Fibroblast of pulmonary artery (primary cell): ENCODE results near the gene PEX6.

ENCODE experiments used
- DNase-seq: peaks from one replicate; pipeline ENCODE4 v3.0.0-alpha.2; 2010; ENCODE audit warnings: low read depth
- H3K4me3 ChIP-seq: replicated peaks from 2 replicates; pipeline ENCODE4 v1.5.1; 2011; ENCODE audit warnings: low read depth, mild to moderate bottlenecking, control low read depth, low read length, moderate library complexity
- TF ChIP-seq, protein P1 (sequence below): IDR thresholded peaks from 2 replicates; pipeline ENCODE4 v1.5.1; 2011; ENCODE audit warnings: mild to moderate bottlenecking, control low read depth, low read length, inconsistent platforms; ENCODE audit errors: missing control alignments

PEX6 gene

DNA sequence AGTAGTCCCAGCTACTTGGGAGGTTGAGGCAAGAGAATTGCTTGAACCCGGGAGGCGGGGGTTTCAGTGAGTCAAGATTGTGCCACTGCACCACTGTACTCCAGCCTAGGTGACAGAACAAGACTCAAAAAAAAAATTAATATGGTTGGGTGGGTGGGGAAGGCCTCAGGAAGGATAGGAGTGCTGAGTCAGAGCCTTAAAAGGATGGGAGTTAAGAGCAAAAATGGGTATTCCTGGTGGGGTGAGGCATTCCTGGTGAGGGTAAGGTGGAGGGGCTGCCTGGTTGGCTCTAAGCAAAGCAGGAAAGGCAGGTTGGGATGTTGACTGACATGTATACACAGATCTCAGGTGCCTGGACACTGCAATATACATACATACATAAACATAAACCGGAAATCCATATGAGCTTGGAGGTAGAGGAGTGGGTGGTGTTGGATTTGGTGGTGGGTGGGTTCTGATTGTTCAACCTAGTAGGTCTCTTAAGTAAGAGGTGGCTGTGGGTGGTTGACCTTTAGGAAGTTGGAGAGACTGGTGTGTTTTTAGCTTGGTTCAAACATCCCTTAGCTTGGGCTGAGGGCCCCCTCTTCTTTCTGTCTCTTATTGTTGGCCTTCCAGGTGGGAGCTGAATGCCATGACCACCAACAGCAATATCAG, 41.2 kb upstream of the PEX6 start:
- no peak for DNase-seq
- TF ChIP-seq, protein P1, sequence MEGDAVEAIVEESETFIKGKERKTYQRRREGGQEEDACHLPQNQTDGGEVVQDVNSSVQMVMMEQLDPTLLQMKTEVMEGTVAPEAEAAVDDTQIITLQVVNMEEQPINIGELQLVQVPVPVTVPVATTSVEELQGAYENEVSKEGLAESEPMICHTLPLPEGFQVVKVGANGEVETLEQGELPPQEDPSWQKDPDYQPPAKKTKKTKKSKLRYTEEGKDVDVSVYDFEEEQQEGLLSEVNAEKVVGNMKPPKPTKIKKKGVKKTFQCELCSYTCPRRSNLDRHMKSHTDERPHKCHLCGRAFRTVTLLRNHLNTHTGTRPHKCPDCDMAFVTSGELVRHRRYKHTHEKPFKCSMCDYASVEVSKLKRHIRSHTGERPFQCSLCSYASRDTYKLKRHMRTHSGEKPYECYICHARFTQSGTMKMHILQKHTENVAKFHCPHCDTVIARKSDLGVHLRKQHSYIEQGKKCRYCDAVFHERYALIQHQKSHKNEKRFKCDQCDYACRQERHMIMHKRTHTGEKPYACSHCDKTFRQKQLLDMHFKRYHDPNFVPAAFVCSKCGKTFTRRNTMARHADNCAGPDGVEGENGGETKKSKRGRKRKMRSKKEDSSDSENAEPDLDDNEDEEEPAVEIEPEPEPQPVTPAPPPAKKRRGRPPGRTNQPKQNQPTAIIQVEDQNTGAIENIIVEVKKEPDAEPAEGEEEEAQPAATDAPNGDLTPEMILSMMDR, result no peak
- no peak overlapping the region for H3K4me3 ChIP-seq

GRCh38 chr6:43019152-43019551, 40.2 kb upstream of the PEX6 start:
- TF ChIP-seq, protein P1, result no peak
- no peak overlapping the region for H3K4me3 ChIP-seq
- DNase-seq, result no peak

DNA sequence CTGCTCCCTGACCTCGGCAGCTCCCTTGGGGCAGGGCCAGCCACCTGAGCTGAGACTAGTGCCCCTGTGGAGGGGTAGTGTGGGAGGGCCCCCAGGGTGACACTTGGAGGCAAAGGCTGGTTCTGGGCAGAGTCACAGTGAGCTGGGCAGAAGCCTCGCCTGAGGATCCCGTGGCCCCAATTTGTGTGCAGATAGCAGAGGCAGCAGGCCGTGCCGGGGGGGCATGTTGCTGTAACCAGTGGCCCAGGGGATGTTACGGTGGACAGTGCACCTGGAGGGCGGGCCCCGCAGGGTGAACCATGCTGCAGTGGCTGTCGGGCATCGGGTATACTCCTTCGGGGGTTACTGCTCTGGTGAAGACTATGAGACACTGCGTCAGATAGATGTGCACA, 38.0 kb upstream of the PEX6 start:
- TF ChIP-seq, protein P1, result no peak
- no peak overlapping the region for H3K4me3 ChIP-seq
- no peak for DNase-seq

GRCh38 chr6:43016176-43016942, 37.4 kb upstream of the PEX6 start:
- TF ChIP-seq, protein P1, result no peak
- H3K4me3 ChIP-seq, result no peak overlapping the region
- DNase-seq, result no peak

DNA sequence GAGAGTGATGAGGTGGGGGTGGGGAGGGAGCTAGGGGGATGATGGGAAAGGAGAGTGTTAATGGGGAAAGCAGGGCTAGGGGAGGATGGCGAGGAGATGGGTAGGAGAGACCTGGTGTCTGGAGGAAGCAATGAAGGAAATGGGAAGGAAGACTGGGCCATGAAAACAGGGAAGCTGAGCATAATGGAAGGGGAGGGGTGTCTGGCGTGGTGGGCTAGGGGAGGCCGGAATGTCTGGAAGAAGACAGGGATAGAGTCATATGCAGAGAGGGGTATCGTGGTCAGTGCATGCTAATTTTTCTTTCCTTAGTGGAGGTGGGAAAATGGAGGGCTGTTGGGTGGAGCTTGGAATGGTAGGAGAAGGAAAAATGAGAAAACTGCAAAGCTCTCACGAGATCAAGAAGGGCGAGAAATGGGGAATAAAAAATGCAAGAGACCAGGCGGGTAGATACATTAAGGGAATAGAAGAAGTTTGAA, 35.5 kb upstream of the PEX6 start:
- H3K4me3 ChIP-seq, result peak overlapping the region; percentile 84
- DNase-seq, result peak; percentile 46
- TF ChIP-seq, protein P1, result no peak

DNA sequence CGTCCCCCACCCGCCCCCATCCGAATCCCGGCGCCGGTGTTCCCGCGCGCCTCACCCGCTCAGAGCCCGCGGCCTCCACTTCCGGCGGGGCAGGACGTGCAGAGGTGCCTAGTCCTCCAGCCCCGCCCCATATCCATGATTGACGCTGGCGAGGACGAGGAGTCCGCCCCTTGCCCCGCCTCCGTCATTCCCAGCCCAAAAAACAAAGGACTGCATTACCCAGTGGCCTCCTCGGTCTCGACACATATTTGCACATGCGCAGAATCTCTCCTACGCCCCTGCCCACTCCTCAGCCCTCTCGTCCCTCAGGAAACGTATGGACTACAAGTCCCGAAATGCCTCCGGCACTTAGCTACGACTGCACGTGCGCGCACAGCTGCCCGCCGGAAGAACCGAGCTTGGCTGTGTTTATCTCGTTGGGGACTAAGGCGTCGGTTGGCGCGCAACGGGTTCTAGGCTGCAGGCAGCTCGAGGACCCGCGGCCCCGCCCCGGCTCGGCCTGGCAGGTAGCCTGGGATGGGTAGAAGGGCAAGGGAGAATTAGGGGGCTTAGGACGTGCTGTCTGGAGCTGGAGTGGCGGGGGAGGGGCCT, 35.0 kb upstream of the PEX6 start, which contains the start of the genes KLHDC3 and MEA1:
Gene KLHDC3 (plus strand): TSS at position 407 of the 591 bp plus-strand sequence. CDS start 2,944 bp downstream, outside the sequence.
Gene MEA1 (minus strand): TSS at position 104 of the 591 bp plus-strand sequence. CDS start 133 bp downstream, outside the sequence.
- TF ChIP-seq, protein P1, result no peak
- H3K4me3 ChIP-seq, result peak within 1 kb of the TSS; percentile 84
- DNase-seq, result peak; percentile 100
